ENCODE results near the gene LCE3A.
"Not testable (repeated sequence)": the region's sequence is repeated elsewhere in the genome, so short reads cannot be mapped to it uniquely, and the experiment has no call there.

LCE3A gene

GRCh38 chr1:152622803-152623202 is at the start of gene LCE3A:
Gene LCE3A (minus strand): TSS chr1:152623103. CDS start chr1:152623103, 0 bp downstream.
- TF ChIP-seq CTCF (IDR thresholded peaks at IDR 0.05; ENCODE audit: low read depth, low read length): no peak
- H3K4me3 ChIP-seq (ENCODE audit: low read depth, low read length): no peak within 1 kb of the TSS

GRCh38 chr1:152667648-152668047 is 44.7 kb upstream of the LCE3A start:
- no peak for TF ChIP-seq CTCF (IDR thresholded peaks at IDR 0.05; ENCODE audit: low read depth, low read length)
- H3K4me3 ChIP-seq (ENCODE audit: low read depth, low read length): no peak overlapping the region

GRCh38 chr1:152666171-152666570 is 43.3 kb upstream of the LCE3A start:
- H3K4me3 ChIP-seq (ENCODE audit: low read depth, low read length): not testable (repeated sequence)

GRCh38 chr1:152663098-152663497 is 40.2 kb upstream of the LCE3A start, which contains the start of gene LCE2D:
Gene LCE2D (plus strand): TSS chr1:152663380. CDS start chr1:152664106, 726 bp downstream.
- no peak for TF ChIP-seq CTCF (IDR thresholded peaks at IDR 0.05; ENCODE audit: low read depth, low read length)

GRCh38 chr1:152658649-152659048 is 35.7 kb upstream of the LCE3A start:
- TF ChIP-seq CTCF (IDR thresholded peaks at IDR 0.05; ENCODE audit: low read depth, low read length): no peak
- no peak overlapping the region for H3K4me3 ChIP-seq (ENCODE audit: low read depth, low read length)

More at GRCh38 chr1:152663098-152663497, 40.2 kb upstream of the LCE3A start, which contains the start of gene LCE2D:
- no peak within 1 kb of the TSS for H3K4me3 ChIP-seq (ENCODE audit: low read depth, low read length)

GRCh38 chr1:152657677-152658076 is 34.8 kb upstream of the LCE3A start:
- TF ChIP-seq CTCF (IDR thresholded peaks at IDR 0.05; ENCODE audit: low read depth, low read length): no peak
- H3K4me3 ChIP-seq (ENCODE audit: low read depth, low read length): no peak overlapping the region

GRCh38 chr1:152656459-152656858 is 33.6 kb upstream of the LCE3A start:
- no peak for TF ChIP-seq CTCF (IDR thresholded peaks at IDR 0.05; ENCODE audit: low read depth, low read length)

GRCh38 chr1:152654110-152654509 is 31.2 kb upstream of the LCE3A start:
- H3K4me3 ChIP-seq (ENCODE audit: low read depth, low read length): no peak overlapping the region
- peak; percentile 18; the same call in 1 of the 2 replicates for TF ChIP-seq CTCF (IDR thresholded peaks at IDR 0.05; ENCODE audit: low read depth, low read length)

More at GRCh38 chr1:152656459-152656858, 33.6 kb upstream of the LCE3A start:
- no peak overlapping the region for H3K4me3 ChIP-seq (ENCODE audit: low read depth, low read length)
